Lower leg skin (tissue), 4 donors: ENCODE results near the gene ECM2. TPM values are rescaled to one million over a fixed set of nuclear protein-coding genes. Genes with fewer than 3 reads are reported as not detected.

Experiments used
- DNase-seq, 2 donors: peaks; one replicate each; pipeline ENCODE4 v3.0.0-alpha.2; 2019; ENCODE audit warnings: low spot score in 2 of 2
- H3K4me3 ChIP-seq: fragments of 200-600 bp; sonication (generic); 2 replicates; pipeline ENCODE4 v1.5.1; 2017; ENCODE audit warnings: mild to moderate bottlenecking, low read depth; ENCODE audit not compliant: poor library complexity, severe bottlenecking
- POLR2A ChIP-seq, 2 donors: fragments of 450-650 bp; IDR thresholded peaks; one replicate each; pipeline ENCODE4 v1.6.1; 2016 to 2017; ENCODE audit warnings: antibody characterized with exemption in 2 of 2, mild to moderate bottlenecking in 1 of 2, moderate library complexity in 1 of 2
- WGBS, 2 donors: methylation state at CpG; one replicate each; pipeline ENCODE4 v1.1.5; 2018; 5-methylcytosine and 5-hydroxymethylcytosine counted together
- intact Hi-C: fragments of 100-400 bp; cut with DNase I; formaldehyde crosslinking; loops from one replicate; pipeline ENCODE4 v1.15.0; 2023; ENCODE audit warnings: low total_unique reads
- total RNA-seq, 4 donors: library from RNA; depleted of rRNA; stranded (reverse); fragments of >200 nt; gene quantifications; one replicate each; pipeline ENCODE4 v1.1.0, GENCODE V29; 2016
- TF ChIP-seq, protein P1 (sequence below), 3 donors: fragments of 450-650 bp; IDR thresholded peaks; one replicate each; pipeline ENCODE4 v1.5.1; 2016; ENCODE audit warnings: antibody characterized with exemption in 3 of 3, mild to moderate bottlenecking in 3 of 3, moderate library complexity in 2 of 3

The ECM2 gene
- total RNA-seq, 4 donors from 2014 or later, result 2.4 to 10.1 (median 3.8) TPM

DNA sequence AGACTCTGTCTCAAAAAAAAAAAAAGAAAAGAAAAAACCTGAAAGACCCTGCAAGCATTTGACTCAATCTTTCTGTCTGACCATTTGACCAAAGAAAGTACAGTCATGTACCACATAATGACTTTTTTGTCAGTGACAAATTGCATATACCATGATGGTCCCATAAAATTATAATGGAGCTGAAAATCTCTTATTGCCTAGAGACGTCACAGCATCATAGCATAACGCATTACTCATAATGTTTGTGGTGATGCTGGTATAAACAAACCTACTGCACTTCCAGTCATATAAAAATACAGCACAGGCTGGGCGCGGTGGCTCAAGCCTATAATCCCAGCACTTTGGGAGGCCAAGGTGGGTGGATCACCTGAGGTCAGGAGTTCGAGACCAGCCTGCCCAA lies 10.5 kb downstream of the ECM2 start:
- no peak overlapping the region for H3K4me3 ChIP-seq
- DNase-seq, result no peak
- TF ChIP-seq, protein P1, sequence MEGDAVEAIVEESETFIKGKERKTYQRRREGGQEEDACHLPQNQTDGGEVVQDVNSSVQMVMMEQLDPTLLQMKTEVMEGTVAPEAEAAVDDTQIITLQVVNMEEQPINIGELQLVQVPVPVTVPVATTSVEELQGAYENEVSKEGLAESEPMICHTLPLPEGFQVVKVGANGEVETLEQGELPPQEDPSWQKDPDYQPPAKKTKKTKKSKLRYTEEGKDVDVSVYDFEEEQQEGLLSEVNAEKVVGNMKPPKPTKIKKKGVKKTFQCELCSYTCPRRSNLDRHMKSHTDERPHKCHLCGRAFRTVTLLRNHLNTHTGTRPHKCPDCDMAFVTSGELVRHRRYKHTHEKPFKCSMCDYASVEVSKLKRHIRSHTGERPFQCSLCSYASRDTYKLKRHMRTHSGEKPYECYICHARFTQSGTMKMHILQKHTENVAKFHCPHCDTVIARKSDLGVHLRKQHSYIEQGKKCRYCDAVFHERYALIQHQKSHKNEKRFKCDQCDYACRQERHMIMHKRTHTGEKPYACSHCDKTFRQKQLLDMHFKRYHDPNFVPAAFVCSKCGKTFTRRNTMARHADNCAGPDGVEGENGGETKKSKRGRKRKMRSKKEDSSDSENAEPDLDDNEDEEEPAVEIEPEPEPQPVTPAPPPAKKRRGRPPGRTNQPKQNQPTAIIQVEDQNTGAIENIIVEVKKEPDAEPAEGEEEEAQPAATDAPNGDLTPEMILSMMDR (IDR thresholded peaks at IDR 0.05), result no peak
- TF ChIP-seq POLR2A (IDR thresholded peaks at IDR 0.05), result no peak
- WGBS, 2 donors, result 95% methylated on average over 5 of the region's 5 CpGs
- intact Hi-C loops, result no loop called here

GRCh38 chr9:92524881-92525280 lies 10.9 kb downstream of the ECM2 start:
- H3K4me3 ChIP-seq, result no peak overlapping the region
- WGBS, 2 donors, result 79 to 95% methylated on average over 1 of the region's 1 CpG
- DNase-seq, result no peak
- no peak for TF ChIP-seq POLR2A (IDR thresholded peaks at IDR 0.05)
- TF ChIP-seq, protein P1 (IDR thresholded peaks at IDR 0.05), result no peak
- intact Hi-C loops, result no loop called here

- no peak for DNase-seq
- intact Hi-C loops, result no loop called here
Measured at GRCh38 chr9:92522983-92523970, 12.5 kb downstream of the ECM2 start.

GRCh38 chr9:92520837-92521236 lies 15.0 kb downstream of the ECM2 start:
- TF ChIP-seq POLR2A (IDR thresholded peaks at IDR 0.05), result no peak
- TF ChIP-seq, protein P1 (IDR thresholded peaks at IDR 0.05), result no peak
- DNase-seq, result no peak
- 94 to 98% methylated on average over 2 of the region's 2 CpGs for WGBS, 2 donors
- intact Hi-C loops, result no loop called here
- no peak overlapping the region for H3K4me3 ChIP-seq

More at GRCh38 chr9:92522983-92523970, 12.5 kb downstream of the ECM2 start:
- TF ChIP-seq POLR2A (IDR thresholded peaks at IDR 0.05), result no peak
- TF ChIP-seq, protein P1 (IDR thresholded peaks at IDR 0.05), result no peak
- 93 to 94% methylated on average over 10 of the region's 10 CpGs for WGBS, 2 donors
- no peak overlapping the region for H3K4me3 ChIP-seq

DNA sequence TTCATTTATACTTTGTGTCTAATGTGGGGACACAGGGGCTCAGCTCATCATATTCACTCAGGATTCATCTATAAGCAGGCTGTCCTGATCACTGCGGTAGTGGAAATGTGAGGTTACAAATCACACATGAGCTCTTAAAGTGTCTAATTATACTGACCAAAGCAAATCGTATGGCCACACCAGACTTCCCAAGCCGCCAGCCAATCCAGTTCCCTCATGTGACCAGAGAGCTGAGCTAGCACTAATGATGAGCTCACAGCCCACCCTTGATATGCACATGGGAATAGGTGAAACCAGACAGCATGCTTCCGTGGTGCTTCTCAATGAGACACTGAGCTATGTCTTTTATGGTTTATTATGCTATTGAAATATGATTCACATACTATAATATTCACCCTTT lies 17.6 kb downstream of the ECM2 start:
- TF ChIP-seq POLR2A (IDR thresholded peaks at IDR 0.05), result no peak
- TF ChIP-seq, protein P1 (IDR thresholded peaks at IDR 0.05), result no peak
- H3K4me3 ChIP-seq, result no peak overlapping the region
- no peak for DNase-seq
- WGBS, 2 donors, result 87 to 89% methylated on average over 4 of the region's 4 CpGs
- intact Hi-C loops, result no loop called here
